ENCODE results near the gene MTRF1. TPM values are rescaled to one million over a fixed set of nuclear protein-coding genes. Genes with fewer than 3 reads are reported as not detected.

Gene MTRF1
- total and polyA plus RNA-seq, 2 of the 8 experiments (the other 6 are each of a cell fraction or from before 2014, with no cell fraction given): 8.0 to 19.2 TPM

DNA sequence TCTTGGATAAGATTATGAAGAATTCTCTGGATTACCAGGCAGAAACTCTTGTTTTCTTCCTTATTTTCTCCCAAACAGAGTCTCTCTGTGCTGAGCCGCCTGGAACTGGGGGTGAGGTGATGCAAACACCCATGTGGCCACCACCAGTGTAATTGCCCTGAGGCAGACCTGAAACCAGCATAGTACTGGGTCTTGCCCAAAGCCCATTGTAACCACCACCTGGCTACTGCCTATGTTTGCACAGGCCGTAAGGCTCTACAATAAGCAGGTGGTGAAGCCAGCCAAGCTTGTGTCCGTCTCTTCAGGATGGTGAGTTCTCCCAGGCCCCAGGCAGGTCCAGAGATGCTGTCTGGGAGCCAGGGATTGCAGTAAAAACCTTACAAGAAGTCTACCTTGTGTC lies 50.1 kb downstream of the MTRF1 start:
- H3K79me2 ChIP-seq (ENCODE audit: control insufficient read depth in 1 of 2, insufficient read depth in 2 of 2, low read length in 2 of 2): no peaks in the 10 kb centered on the region
- no peak overlapping the region for H3K4me2 ChIP-seq (ENCODE audit: insufficient read depth in 1 of 2, low read depth in 2 of 2, low read length in 2 of 2)
- H2BK120ac ChIP-seq (replicated peaks; ENCODE audit: low read depth, low read length): no peak overlapping the region
- H4K8ac ChIP-seq (ENCODE audit: extremely low read depth, insufficient read depth, low read length): no peak overlapping the region
- 93% methylated on average over 3 of the region's 3 CpGs; no CpG with 5 or more reads in 1 of the 2 experiments for WGBS, 2 experiments (ENCODE audit: extremely low coverage in 1 of 2, insufficient coverage in 1 of 2, insufficient read length in 1 of 2, insufficient replicate concordance in 2 of 2, low coverage in 1 of 2, low lambda C conversion rate in 2 of 2, missing lambda C conversion rate in 1 of 2)
- no peak overlapping the region for H4K5ac ChIP-seq (ENCODE audit: insufficient read length, low read depth, low read length)
- H2BK15ac ChIP-seq (ENCODE audit: low read length): no peak overlapping the region
- FAIRE-seq (no peak), DNase-seq (ENCODE audit: low read depth in 1 of 2, low spot score in 2 of 2) (no peak)
- no peaks in the 10 kb centered on the region for H3K36me3 ChIP-seq (ENCODE audit: control insufficient read depth in 2 of 4, insufficient read depth in 4 of 4, low read length in 3 of 4)
- no peak overlapping the region for H4K91ac ChIP-seq (replicated peaks; ENCODE audit: insufficient read length, low read length)
- H3K9ac ChIP-seq (replicated peaks in 1 of 4; ENCODE audit: extremely low read depth in 1 of 4, low read depth in 3 of 4, low read length in 3 of 4): no peak overlapping the region
- H3K23me2 ChIP-seq (ENCODE audit: low read depth, low read length): no peaks in the 10 kb centered on the region
- peaks cover 0 to 8% of the 10 kb centered on the region in 2 experiments; a peak in 1 of 4 replicates for H3K9me3 ChIP-seq (ENCODE audit: insufficient read depth in 2 of 2, low read depth in 1 of 2, low read length in 1 of 2)
- no peak overlapping the region for H3K18ac ChIP-seq (ENCODE audit: extremely low read depth, low read length)
- H3K79me1 ChIP-seq (ENCODE audit: low read depth, low read length): no peaks in the 10 kb centered on the region
- no peak overlapping the region for H2AK5ac ChIP-seq (ENCODE audit: low read depth, low read length)
- no peaks in the 10 kb centered on the region for H3K4me1 ChIP-seq (replicated peaks in 1 of 4; ENCODE audit: control insufficient read depth in 3 of 4, insufficient read depth in 4 of 4, low read length in 3 of 4)
- H3K27me3 ChIP-seq (replicated peaks in 1 of 4; ENCODE audit: control insufficient read depth in 3 of 4, extremely low read depth in 1 of 4, insufficient read depth in 3 of 4, low read length in 3 of 4): no peaks in the 10 kb centered on the region
- no peaks in the 10 kb centered on the region for H4K20me1 ChIP-seq (replicated peaks in 1 of 2; ENCODE audit: control insufficient read depth in 1 of 2, insufficient read depth in 2 of 2, low read length in 2 of 2)
- H3K56ac ChIP-seq (replicated peaks; ENCODE audit: insufficient read length, low read depth, low read length): no peak overlapping the region
- no peak overlapping the region for H3K14ac ChIP-seq (ENCODE audit: insufficient read length)
- H2BK5ac ChIP-seq (ENCODE audit: low read depth, low read length): no peak overlapping the region
- ChIA-PET POLR2A (ENCODE audit: partially characterized antibody) (interaction anchor here (0.6 kb wide), 1 partner anchor 153 kb away, joined by 3 read pairs; no protein-coding TSS in a partner anchor), CTCF (ENCODE audit: partially characterized antibody) (interaction anchor here (1.5 kb wide), 1 partner anchor 9 kb away, joined by 6 read pairs; no protein-coding TSS in a partner anchor)
- no peak overlapping the region for H2BK12ac ChIP-seq (ENCODE audit: low read depth, low read length)
- H3K23ac ChIP-seq (ENCODE audit: insufficient read length): no peak overlapping the region
- H3K4ac ChIP-seq (replicated peaks; ENCODE audit: insufficient read length, low read depth, low read length): no peak overlapping the region
- H3K27ac ChIP-seq (ENCODE audit: low read depth, low read length): no peak overlapping the region
- no peak overlapping the region for H2AFZ ChIP-seq (ENCODE audit: low read length)
- no peak overlapping the region for H3K4me3 ChIP-seq (ENCODE audit: extremely low read depth in 1 of 4, insufficient read depth in 2 of 4, low read depth in 3 of 4, low read length in 4 of 4)
- H2BK20ac ChIP-seq (ENCODE audit: low read length): no peak overlapping the region
- TF ChIP-seq TCF12 (IDR thresholded peaks at IDR 0.05; ENCODE audit: low read depth, low read length): no peak
- TF ChIP-seq PHF8 (conservative IDR thresholded peaks at IDR 0.05; ENCODE audit: low read depth, low read length): no peak
- no peak for TF ChIP-seq CTCF (IDR thresholded peaks at IDR 0.05; ENCODE audit: control extremely low read depth in 1 of 3, insufficient read depth in 1 of 3, low read depth in 1 of 3, low read length in 3 of 3)
- no peak for TF ChIP-seq RBBP5 (IDR thresholded peaks at IDR 0.05; ENCODE audit: borderline replicate concordance, low read depth, low read length)
- TF ChIP-seq YY1 (IDR thresholded peaks at IDR 0.05; ENCODE audit: low read depth, low read length): no peak
- TF ChIP-seq POLR2A (IDR thresholded peaks at IDR 0.05; ENCODE audit: control extremely low read depth in 1 of 2, low read depth in 2 of 2, low read length in 2 of 2): no peak
- no peak for TF ChIP-seq NRF1 (IDR thresholded peaks at IDR 0.05; ENCODE audit: low read depth, low read length)
- no peak for TF ChIP-seq TAF1 (IDR thresholded peaks at IDR 0.05; ENCODE audit: low read depth, low read length)
- TF ChIP-seq BACH1 (IDR thresholded peaks at IDR 0.05; ENCODE audit: low read length): no peak
- no peak for TF ChIP-seq BRCA1 (IDR thresholded peaks at IDR 0.05; ENCODE audit: low read depth, low read length)
- no peak for TF ChIP-seq TAF7 (optimal IDR thresholded peaks at IDR 0.05; ENCODE audit: borderline replicate concordance, low read depth, low read length)

Measured in H1 (cell line).